GM04504 (cell line): ENCODE measurements around the gene RRH.
A peak's percentile ranks its signal among the peaks of the same experiment; 100 is the strongest.
"Not testable (repeated sequence)": the region's sequence is repeated elsewhere in the genome, so short reads cannot be mapped to it uniquely, and the experiment has no call there.

ENCODE experiments used
- DNase-seq: peaks from one replicate; pipeline ENCODE4 v3.0.0-alpha.2; 2012; ENCODE audit warnings: low read depth

Gene RRH

GRCh38 chr4:109846395-109847098 is 18.8 kb downstream of the RRH start:
- no peak for DNase-seq

- no peak for DNase-seq
Observed at GRCh38 chr4:109847896-109848442, 20.2 kb downstream of the RRH start, which contains the start of gene LRIT3. Gene LRIT3, plus strand, starts transcription at chr4:109848107. Its CDS starts 95 bp downstream, at chr4:109848202.

GRCh38 chr4:109848501-109848900 is 20.7 kb downstream of the RRH start:
- no peak for DNase-seq

- DNase-seq: no peak
Observed at GRCh38 chr4:109850601-109851000, 22.8 kb downstream of the RRH start.

GRCh38 chr4:109859426-109860300 is 31.9 kb downstream of the RRH start:
- DNase-seq: not testable (repeated sequence)

- DNase-seq: no peak
Observed at GRCh38 chr4:109861271-109861670, 33.5 kb downstream of the RRH start.

GRCh38 chr4:109861916-109862511 is 34.2 kb downstream of the RRH start:
- no peak for DNase-seq

GRCh38 chr4:109864134-109864533 is 36.4 kb downstream of the RRH start:
- no peak for DNase-seq

- no peak for DNase-seq
Observed at GRCh38 chr4:109870061-109870460, 42.3 kb downstream of the RRH start.

GRCh38 chr4:109872065-109872464 is 44.3 kb downstream of the RRH start:
- no peak for DNase-seq

GRCh38 chr4:109872950-109873656 is 45.3 kb downstream of the RRH start:
- no peak for DNase-seq

GRCh38 chr4:109873791-109874514 is 46.2 kb downstream of the RRH start:
- DNase-seq: peak; percentile 17

- DNase-seq: no peak
Observed at GRCh38 chr4:109875106-109875505, 47.3 kb downstream of the RRH start.

GRCh38 chr4:109875553-109875952 is 47.8 kb downstream of the RRH start:
- not testable (repeated sequence) for DNase-seq

- DNase-seq: no peak
Observed at GRCh38 chr4:109876634-109877265, 49.0 kb downstream of the RRH start.

GRCh38 chr4:109877400-109877799 is 49.6 kb downstream of the RRH start:
- DNase-seq: no peak

- DNase-seq: no peak
Observed at GRCh38 chr4:109878355-109878754, 50.6 kb downstream of the RRH start.

- no peak for DNase-seq
Observed at GRCh38 chr4:109879081-109879480, 51.3 kb downstream of the RRH start.

GRCh38 chr4:109879636-109880314 is 52.0 kb downstream of the RRH start:
- DNase-seq: no peak

GRCh38 chr4:109886303-109886702 is 58.5 kb downstream of the RRH start:
- no peak for DNase-seq
